ENCODE data around the gene KCNJ6.

DNA sequence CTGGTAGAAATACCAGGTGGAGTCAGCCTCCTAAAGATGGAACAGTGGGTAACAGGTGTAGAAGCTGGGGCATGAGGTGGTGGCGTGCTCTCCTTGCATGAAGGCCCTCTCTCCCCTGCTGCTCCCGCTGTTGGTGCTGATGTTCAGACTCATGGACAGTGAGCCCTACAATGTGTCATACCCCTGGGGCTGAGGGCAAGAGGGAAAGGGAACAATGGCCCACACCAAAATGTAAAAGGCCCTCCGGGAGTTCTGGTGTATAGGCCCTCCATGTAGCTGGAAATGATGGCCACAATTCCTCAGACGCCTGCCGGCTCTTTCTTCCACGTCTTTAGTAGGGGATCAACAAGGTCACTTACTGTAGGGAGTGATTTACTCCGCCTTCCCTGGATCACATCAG, 354.8 kb downstream of the KCNJ6 start:
- TF ChIP-seq, protein P1, sequence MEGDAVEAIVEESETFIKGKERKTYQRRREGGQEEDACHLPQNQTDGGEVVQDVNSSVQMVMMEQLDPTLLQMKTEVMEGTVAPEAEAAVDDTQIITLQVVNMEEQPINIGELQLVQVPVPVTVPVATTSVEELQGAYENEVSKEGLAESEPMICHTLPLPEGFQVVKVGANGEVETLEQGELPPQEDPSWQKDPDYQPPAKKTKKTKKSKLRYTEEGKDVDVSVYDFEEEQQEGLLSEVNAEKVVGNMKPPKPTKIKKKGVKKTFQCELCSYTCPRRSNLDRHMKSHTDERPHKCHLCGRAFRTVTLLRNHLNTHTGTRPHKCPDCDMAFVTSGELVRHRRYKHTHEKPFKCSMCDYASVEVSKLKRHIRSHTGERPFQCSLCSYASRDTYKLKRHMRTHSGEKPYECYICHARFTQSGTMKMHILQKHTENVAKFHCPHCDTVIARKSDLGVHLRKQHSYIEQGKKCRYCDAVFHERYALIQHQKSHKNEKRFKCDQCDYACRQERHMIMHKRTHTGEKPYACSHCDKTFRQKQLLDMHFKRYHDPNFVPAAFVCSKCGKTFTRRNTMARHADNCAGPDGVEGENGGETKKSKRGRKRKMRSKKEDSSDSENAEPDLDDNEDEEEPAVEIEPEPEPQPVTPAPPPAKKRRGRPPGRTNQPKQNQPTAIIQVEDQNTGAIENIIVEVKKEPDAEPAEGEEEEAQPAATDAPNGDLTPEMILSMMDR (IDR thresholded peaks at IDR 0.05), result no peak
- TF ChIP-seq POLR2AphosphoS5 (IDR thresholded peaks at IDR 0.05; ENCODE audit: low read depth, low read length), result no peak
